H1 (cell line): Measurements from ENCODE around the gene CTCF. TPM values are rescaled to one million over a fixed set of nuclear protein-coding genes. Genes with fewer than 3 reads are reported as not detected.

ENCODE experiments used
- CTCF ChIA-PET: fragments of 300-600 bp; sonication (Branson Sonifier 250); formaldehyde crosslinking; loops from one replicate; lab custom pipeline; 2021; ENCODE audit not compliant: partially characterized antibody; lab: Charles Lee
- POLR2A ChIA-PET: fragments of 300-600 bp; sonication (Branson Sonifier 250); formaldehyde crosslinking; loops from one replicate; lab custom pipeline; 2021; ENCODE audit warnings: inconsistent platforms; ENCODE audit not compliant: partially characterized antibody; lab: Charles Lee
- DNase-seq, 2 experiments: peaks; one replicate each; pipeline versions ENCODE4 v3.0.0 to v3.0.0-alpha.2; 2010 to 2022; ENCODE audit warnings: low spot score in 2 of 2, low read depth in 1 of 2, mixed read lengths in 1 of 2
- FAIRE-seq: peaks from 2 replicates; lab custom pipeline; 2011; peaks lifted over from hg19 to GRCh38; lab: Jason Lieb, UNC
- H2AFZ ChIP-seq: 2 replicates; pipeline ENCODE4 v1.8.1; 2012; ENCODE audit warnings: low read length, inconsistent platforms
- H2AK5ac ChIP-seq: 2 replicates; pipeline ENCODE4 v1.6.1; 2013; ENCODE audit warnings: low read depth, low read length
- H2BK120ac ChIP-seq: replicated peaks from 2 replicates; pipeline ENCODE3; 2013; ENCODE audit warnings: low read depth, low read length, inconsistent platforms
- H2BK12ac ChIP-seq: 2 replicates; pipeline ENCODE4 v1.6.1; 2013; ENCODE audit warnings: low read depth, low read length
- H2BK15ac ChIP-seq: 2 replicates; pipeline ENCODE4 v1.6.1; 2013; ENCODE audit warnings: low read length
- H2BK20ac ChIP-seq: 2 replicates; pipeline ENCODE4 v1.6.1; 2013; ENCODE audit warnings: low read length
- H2BK5ac ChIP-seq: 2 replicates; pipeline ENCODE4 v1.6.1; 2013; ENCODE audit warnings: low read depth, low read length
- H3K14ac ChIP-seq: 2 replicates; pipeline ENCODE4 v1.6.1; 2013; ENCODE audit warnings: inconsistent platforms; ENCODE audit not compliant: insufficient read length
- H3K18ac ChIP-seq: 2 replicates; pipeline ENCODE4 v1.6.1; 2013; ENCODE audit warnings: low read length; ENCODE audit errors: extremely low read depth
- H3K23ac ChIP-seq: 2 replicates; pipeline ENCODE4 v1.6.1; 2013; ENCODE audit warnings: inconsistent platforms; ENCODE audit not compliant: insufficient read length
- H3K23me2 ChIP-seq: 2 replicates; pipeline ENCODE4 v1.6.1; 2013; ENCODE audit warnings: low read depth, low read length
- H3K27ac ChIP-seq: 2 replicates; pipeline ENCODE4 v1.6.1; 2011; ENCODE audit warnings: low read depth, low read length, inconsistent platforms
- H3K27me3 ChIP-seq, 4 experiments: replicated peaks in 1 of 4; 1 replicate in 1 of 4; 2 replicates in 3 of 4; pipeline versions ENCODE4 v1.6.1 to v1.8.1; 2011 to 2013; ENCODE audit warnings: low read length in 3 of 4, mild to moderate bottlenecking in 3 of 4, inconsistent platforms in 2 of 4, mixed read lengths in 2 of 4, moderate library complexity in 1 of 4; ENCODE audit not compliant: control insufficient read depth in 3 of 4, insufficient read depth in 3 of 4; ENCODE audit errors: extremely low read depth in 1 of 4
- H3K36me3 ChIP-seq, 4 experiments: 2 replicates each; pipeline versions ENCODE4 v1.6.1 to v1.8.1; 2011 to 2013; ENCODE audit warnings: mild to moderate bottlenecking in 4 of 4, low read length in 3 of 4, moderate library complexity in 2 of 4, control low read depth in 1 of 4, inconsistent platforms in 1 of 4; ENCODE audit not compliant: insufficient read depth in 4 of 4, control insufficient read depth in 2 of 4
- H3K4ac ChIP-seq: replicated peaks from 2 replicates; pipeline ENCODE3; 2013; ENCODE audit warnings: low read length, low read depth, mixed read lengths, inconsistent platforms; ENCODE audit not compliant: insufficient read length
- H3K4me1 ChIP-seq, 4 experiments: replicated peaks in 1 of 4; 1 replicate in 1 of 4; 2 replicates in 3 of 4; pipeline versions ENCODE4 v1.6.1 to v1.8.1; 2011 to 2013; ENCODE audit warnings: low read length in 3 of 4, inconsistent platforms in 2 of 4, mixed read lengths in 1 of 4; ENCODE audit not compliant: insufficient read depth in 4 of 4, control insufficient read depth in 3 of 4
- H3K4me2 ChIP-seq, 2 experiments: 2 replicates each; pipeline versions ENCODE4 v1.6.1 to v1.8.1; 2011 to 2013; ENCODE audit warnings: low read depth in 2 of 2, low read length in 2 of 2, control low read depth in 1 of 2, inconsistent platforms in 1 of 2, mild to moderate bottlenecking in 1 of 2; ENCODE audit not compliant: insufficient read depth in 1 of 2
- H3K4me3 ChIP-seq, 4 experiments: fragments of 200-600, 300-600 bp in 1 of 4; sonication (generic), shearing (Covaris generic), sonication (Bioruptor Twin) in 1 of 4; 2 replicates each; pipeline versions ENCODE4 v1.5.1 to v1.8.1; 2011 to 2016; ENCODE audit warnings: low read length in 4 of 4, low read depth in 3 of 4, control low read depth in 2 of 4, inconsistent platforms in 2 of 4, mild to moderate bottlenecking in 2 of 4, mixed read lengths in 1 of 4, moderate library complexity in 1 of 4; ENCODE audit not compliant: insufficient read depth in 2 of 4; ENCODE audit errors: extremely low read depth in 1 of 4
- H3K56ac ChIP-seq: replicated peaks from 2 replicates; pipeline ENCODE3; 2013; ENCODE audit warnings: low read depth, mild to moderate bottlenecking, mixed read lengths, low read length, inconsistent platforms; ENCODE audit not compliant: insufficient read length
- H3K79me1 ChIP-seq: 2 replicates; pipeline ENCODE4 v1.6.1; 2013; ENCODE audit warnings: low read depth, low read length, control low read depth
- H3K79me2 ChIP-seq, 2 experiments: 2 replicates each; pipeline versions ENCODE4 v1.6.1 to v1.8.1; 2012 to 2013; ENCODE audit warnings: low read length in 2 of 2, mild to moderate bottlenecking in 2 of 2, inconsistent platforms in 1 of 2; ENCODE audit not compliant: insufficient read depth in 2 of 2, control insufficient read depth in 1 of 2
- H3K9ac ChIP-seq, 4 experiments: replicated peaks in 1 of 4; 1 replicate in 1 of 4; 2 replicates in 3 of 4; pipeline versions ENCODE4 v1.6.1 to v1.8.1; 2011 to 2013; ENCODE audit warnings: low read depth in 3 of 4, low read length in 3 of 4, control low read depth in 2 of 4, mild to moderate bottlenecking in 2 of 4, moderate library complexity in 2 of 4, inconsistent platforms in 1 of 4; ENCODE audit errors: extremely low read depth in 1 of 4
- H3K9me3 ChIP-seq, 2 experiments: 2 replicates each; pipeline versions ENCODE4 v1.6.1 to v1.8.1; 2012 to 2013; ENCODE audit warnings: mild to moderate bottlenecking in 2 of 2, moderate library complexity in 2 of 2, control low read depth in 1 of 2, inconsistent platforms in 1 of 2, low read depth in 1 of 2, low read length in 1 of 2, mixed read lengths in 1 of 2; ENCODE audit not compliant: insufficient read depth in 2 of 2
- H4K20me1 ChIP-seq, 2 experiments: replicated peaks in 1 of 2; 2 replicates each; pipeline versions ENCODE3 to v1.8.1; 2011 to 2013; ENCODE audit warnings: inconsistent platforms in 2 of 2, low read length in 2 of 2, mild to moderate bottlenecking in 1 of 2; ENCODE audit not compliant: insufficient read depth in 2 of 2, control insufficient read depth in 1 of 2
- H4K5ac ChIP-seq: 2 replicates; pipeline ENCODE4 v1.6.1; 2013; ENCODE audit warnings: low read length, low read depth, mixed read lengths, inconsistent platforms; ENCODE audit not compliant: insufficient read length
- H4K8ac ChIP-seq: 2 replicates; pipeline ENCODE4 v1.8.0; 2013; ENCODE audit warnings: mild to moderate bottlenecking, moderate library complexity, low read length, inconsistent platforms; ENCODE audit not compliant: insufficient read depth; ENCODE audit errors: extremely low read depth
- H4K91ac ChIP-seq: replicated peaks from 2 replicates; pipeline ENCODE3; 2013; ENCODE audit warnings: low read length, mixed read lengths, inconsistent platforms; ENCODE audit not compliant: insufficient read length
- SAP30 ChIP-seq: fragments of 300-600 bp; sonication (generic); IDR thresholded peaks from 2 replicates; pipeline ENCODE4 v1.7.1; 2012; ENCODE audit warnings: low read length, moderate library complexity, mild to moderate bottlenecking, inconsistent platforms; ENCODE audit not compliant: insufficient read depth, insufficient replicate concordance
- WGBS, 2 experiments: shearing (Covaris generic) in 1 of 2; methylation state at CpG; one replicate each; pipeline versions ENCODE4 v1.1.6 to v1.1.7; 2013 to 2015; ENCODE audit warnings: low lambda C conversion rate in 2 of 2, mixed read lengths in 2 of 2, inconsistent platforms in 1 of 2, low coverage in 1 of 2, missing lambda C conversion rate in 1 of 2; ENCODE audit not compliant: insufficient replicate concordance in 2 of 2, insufficient coverage in 1 of 2, insufficient read length in 1 of 2; ENCODE audit errors: extremely low coverage in 1 of 2, missing lambda C conversion rate in 1 of 2; 5-methylcytosine and 5-hydroxymethylcytosine counted together
- polyA plus RNA-seq, 7 experiments: library from polyadenylated mRNA; depleted of rRNA in 3 of 7; stranded (reverse) in 5 of 7; unstranded in 2 of 7; fragments of >200 nt in 5 of 7; fragments of 200-250 nt in 2 of 7; gene quantifications; 1 replicate in 5 of 7; 2 replicates in 1 of 7; 4 replicates in 1 of 7; pipeline versions ENCODE4 v1.2.1 to v1.2.3, GENCODE V29; 2011 to 2013; ENCODE audit warnings: missing spikeins in 2 of 7, mixed read lengths in 2 of 7
- total RNA-seq: library from RNA; stranded (reverse); fragmentation: NEBNext Ultra II Directional; extraction: Animal tissue kit (Norgen Biotek cat#: 25700); gene quantifications from 2 replicates; pipeline ENCODE4 v1.2.1, GENCODE V29; 2021
- TF ChIP-seq, protein P1 (sequence below), 3 experiments: IDR thresholded peaks; 1 replicate in 2 of 3; 2 replicates in 1 of 3; pipeline versions ENCODE4 v1.5.1 to v1.6.1; 2011; ENCODE audit warnings: low read length in 3 of 3, mild to moderate bottlenecking in 3 of 3, inconsistent platforms in 2 of 3, low read depth in 1 of 3, moderate library complexity in 1 of 3; ENCODE audit not compliant: insufficient read depth in 1 of 3; ENCODE audit errors: control extremely low read depth in 1 of 3

CTCF gene
- total and polyA plus RNA-seq, 2 of the 8 experiments (the other 6 are each of a cell fraction or from before 2014, with no cell fraction given) = 32.4 to 66.0 TPM

DNA sequence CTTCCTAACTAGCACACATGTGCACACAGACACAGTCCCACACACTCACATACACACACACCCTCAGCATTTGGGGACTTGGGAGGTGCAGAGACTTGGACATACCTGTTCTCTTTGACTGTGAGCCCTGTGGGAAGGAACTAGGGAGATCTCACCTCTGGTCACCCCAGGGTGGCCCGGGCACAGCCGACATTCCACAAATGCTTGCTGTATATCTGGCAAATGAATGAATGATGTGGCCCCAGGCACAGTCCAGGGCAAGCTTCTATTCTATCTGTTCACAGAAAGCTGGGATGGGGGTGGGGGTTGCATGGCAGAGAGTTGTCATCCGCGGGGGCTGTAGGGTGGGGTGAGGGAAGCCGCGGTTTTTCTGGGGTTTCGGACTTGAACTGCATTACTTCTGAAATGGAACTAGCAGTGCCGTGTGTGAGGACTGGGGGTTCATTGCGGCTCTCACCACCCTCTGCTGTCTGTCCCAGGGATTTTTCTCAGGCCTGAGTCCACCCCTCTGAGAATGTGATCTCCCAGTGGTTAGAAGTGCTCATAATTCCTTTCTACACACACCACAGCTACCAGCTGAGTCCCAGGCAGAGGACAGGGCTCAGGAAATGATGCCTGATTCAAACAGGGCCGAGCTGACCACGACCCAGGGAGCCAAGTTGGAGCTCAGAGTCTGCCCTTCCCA, 37.0 kb upstream of the CTCF start:
- FAIRE-seq = no peak
- no peak overlapping the region for H2BK120ac ChIP-seq
- H4K5ac ChIP-seq = no peak overlapping the region
- no peak for DNase-seq
- peaks cover 16% of the 10 kb centered on the region; the same call in 1 of the 2 replicates for H3K23me2 ChIP-seq
- peaks cover 0 to 3% of the 10 kb centered on the region in 2 experiments for H4K20me1 ChIP-seq
- TF ChIP-seq SAP30 = no peak
- TF ChIP-seq, protein P1, sequence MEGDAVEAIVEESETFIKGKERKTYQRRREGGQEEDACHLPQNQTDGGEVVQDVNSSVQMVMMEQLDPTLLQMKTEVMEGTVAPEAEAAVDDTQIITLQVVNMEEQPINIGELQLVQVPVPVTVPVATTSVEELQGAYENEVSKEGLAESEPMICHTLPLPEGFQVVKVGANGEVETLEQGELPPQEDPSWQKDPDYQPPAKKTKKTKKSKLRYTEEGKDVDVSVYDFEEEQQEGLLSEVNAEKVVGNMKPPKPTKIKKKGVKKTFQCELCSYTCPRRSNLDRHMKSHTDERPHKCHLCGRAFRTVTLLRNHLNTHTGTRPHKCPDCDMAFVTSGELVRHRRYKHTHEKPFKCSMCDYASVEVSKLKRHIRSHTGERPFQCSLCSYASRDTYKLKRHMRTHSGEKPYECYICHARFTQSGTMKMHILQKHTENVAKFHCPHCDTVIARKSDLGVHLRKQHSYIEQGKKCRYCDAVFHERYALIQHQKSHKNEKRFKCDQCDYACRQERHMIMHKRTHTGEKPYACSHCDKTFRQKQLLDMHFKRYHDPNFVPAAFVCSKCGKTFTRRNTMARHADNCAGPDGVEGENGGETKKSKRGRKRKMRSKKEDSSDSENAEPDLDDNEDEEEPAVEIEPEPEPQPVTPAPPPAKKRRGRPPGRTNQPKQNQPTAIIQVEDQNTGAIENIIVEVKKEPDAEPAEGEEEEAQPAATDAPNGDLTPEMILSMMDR (IDR thresholded peaks at IDR 0.05; ENCODE audit: control extremely low read depth in 1 of 3, insufficient read depth in 1 of 3, low read depth in 1 of 3, low read length in 3 of 3) = peak in 2 of 3 experiments; percentile 13; a peak in 2 of 4 replicates
- no peak overlapping the region for H2AFZ ChIP-seq
- no peak overlapping the region for H3K14ac ChIP-seq
- no peak overlapping the region for H4K91ac ChIP-seq
- no peak overlapping the region for H2AK5ac ChIP-seq
- no peak overlapping the region for H3K4ac ChIP-seq
- H3K79me1 ChIP-seq = no peaks in the 10 kb centered on the region
- no peak overlapping the region for H3K4me2 ChIP-seq
- H3K27ac ChIP-seq = no peak overlapping the region
- H4K8ac ChIP-seq = no peak overlapping the region
- H3K18ac ChIP-seq = no peak overlapping the region
- ChIA-PET POLR2A (interaction anchor here (0.5 to 1.3 kb wide), 4 partner anchors 11 to 46 kb away, joined by 3 read pairs; no protein-coding TSS in a partner anchor), CTCF (interaction anchor here (0.6 to 8.7 kb wide), 14 partner anchors 11 to 359 kb away, joined by 3 to 166 read pairs (median 6); partner anchors contain the start of genes CARMIL2 and NRN1L)
- H3K36me3 ChIP-seq = no peaks in the 10 kb centered on the region
- H3K56ac ChIP-seq = no peak overlapping the region
- no peak overlapping the region for H2BK20ac ChIP-seq
- H3K79me2 ChIP-seq = no peaks in the 10 kb centered on the region
- no peak overlapping the region for H2BK12ac ChIP-seq
- peaks cover 31 to 77% (median 66%) of the 10 kb centered on the region in 4 experiments for H3K27me3 ChIP-seq
- no peak overlapping the region for H3K9ac ChIP-seq
- WGBS, 2 experiments = 71% methylated on average over 10 of the region's 11 CpGs; no CpG with 5 or more reads in 1 of the 2 experiments
- H3K23ac ChIP-seq = no peak overlapping the region
- H2BK5ac ChIP-seq = no peak overlapping the region
- H3K4me3 ChIP-seq = no peak overlapping the region
- no peak overlapping the region for H2BK15ac ChIP-seq
- H3K9me3 ChIP-seq = no peaks in the 10 kb centered on the region
- peaks cover 0 to 12% (median 7%) of the 10 kb centered on the region in 4 experiments; a peak in 6 of 7 replicates for H3K4me1 ChIP-seq
